GM18858 (cell line): Measurements from ENCODE around the gene TMTC1.

Experiments used
- ATAC-seq: cut with Tn5 transposase; IDR thresholded peaks from one replicate; pipeline ENCODE4 v1.9.1; 2021; ENCODE audit not compliant: unreplicated experiment

TMTC1 gene

DNA sequence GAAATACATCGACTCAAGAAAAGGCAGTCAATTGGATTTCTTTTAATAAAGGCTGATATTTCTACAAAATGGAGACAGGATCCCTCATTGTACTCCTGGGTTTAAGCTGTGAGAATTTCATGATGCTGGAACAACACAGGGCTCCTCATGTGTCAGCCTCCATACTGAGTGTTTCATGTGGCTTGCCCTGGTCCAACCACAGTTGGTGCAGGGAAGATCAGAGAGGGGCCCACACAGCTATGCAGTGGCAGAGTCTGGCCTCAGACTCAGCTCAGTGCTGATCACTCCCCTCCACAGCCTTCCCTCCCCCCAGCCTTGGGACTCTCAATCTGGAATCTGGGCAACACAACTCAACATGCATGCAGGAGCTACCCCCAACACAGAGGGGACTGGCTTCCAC, 163.7 kb downstream of the TMTC1 start:
- no peak for ATAC-seq

DNA sequence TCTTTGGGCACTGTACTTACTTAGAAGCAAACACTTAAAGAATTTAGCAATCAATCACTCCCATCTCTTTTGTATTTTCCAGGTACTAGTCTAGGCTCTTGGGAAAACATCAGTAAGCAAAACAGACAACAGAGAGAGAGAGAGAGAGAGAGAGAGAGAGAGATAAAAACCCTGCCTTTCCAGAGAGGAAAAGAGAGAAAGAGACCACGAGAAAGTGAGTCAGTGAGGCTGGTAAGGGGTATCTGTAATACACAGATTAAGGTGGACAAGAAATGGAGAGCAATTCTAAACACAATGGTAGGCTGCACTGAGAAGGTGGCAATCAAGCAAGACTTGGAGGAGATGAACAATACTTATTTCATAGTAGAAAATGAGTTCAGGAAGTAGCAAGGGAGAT, 166.3 kb downstream of the TMTC1 start:
- ATAC-seq: no peak

GRCh38 chr12:29616664-29617406, 166.9 kb downstream of the TMTC1 start:
- ATAC-seq: no peak

DNA sequence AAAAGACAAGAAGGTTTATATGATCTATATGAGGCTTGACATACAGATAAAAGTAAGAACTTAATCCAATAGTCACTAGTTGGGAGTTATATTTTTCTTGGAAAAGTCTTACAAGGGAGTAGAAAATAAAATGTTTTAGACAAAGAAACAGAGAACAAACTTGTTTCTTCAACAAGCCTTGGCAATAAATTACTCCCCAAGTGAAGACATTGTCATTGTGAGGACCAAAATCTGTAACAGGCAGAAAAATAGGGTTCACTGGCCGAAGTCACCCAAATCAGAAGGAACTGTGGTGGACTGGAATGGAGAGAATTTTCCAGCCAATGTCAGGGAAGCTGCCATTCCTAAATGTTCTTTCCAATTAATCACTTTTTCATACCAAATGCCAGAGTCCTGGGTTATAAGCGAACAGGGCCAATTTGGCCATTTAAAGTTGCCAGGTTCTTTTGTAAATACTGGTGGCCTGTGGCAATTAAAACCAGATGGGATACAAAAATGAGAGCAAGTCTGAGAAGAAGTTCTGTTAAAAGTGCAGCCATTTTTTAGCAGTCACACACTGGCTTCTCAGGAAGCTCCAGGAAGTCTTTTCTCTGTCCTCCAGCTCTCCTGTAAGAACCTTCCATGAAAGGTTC, 168.9 kb downstream of the TMTC1 start:
- no peak for ATAC-seq

- no peak for ATAC-seq
Measured at GRCh38 chr12:29612912-29613311, 170.8 kb downstream of the TMTC1 start.

DNA sequence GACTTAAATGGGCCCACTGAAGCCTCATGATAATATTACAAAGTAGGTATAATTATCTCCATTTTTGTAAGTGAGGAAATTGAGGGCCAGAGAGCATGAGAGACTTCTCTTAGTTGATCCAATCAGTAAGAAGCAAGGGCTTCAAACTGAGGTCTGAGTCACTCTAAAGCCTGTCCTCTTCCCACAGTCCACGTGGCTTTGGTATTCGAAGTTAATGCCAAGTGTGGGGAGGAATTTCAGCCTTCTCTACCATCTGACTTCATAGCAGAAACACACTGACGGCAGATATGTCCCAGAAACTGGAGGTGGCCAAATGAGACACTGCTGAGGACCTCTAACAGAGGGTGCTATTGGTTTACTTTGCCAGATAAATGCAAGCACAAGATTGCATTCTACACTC, 171.8 kb downstream of the TMTC1 start:
- no peak for ATAC-seq

DNA sequence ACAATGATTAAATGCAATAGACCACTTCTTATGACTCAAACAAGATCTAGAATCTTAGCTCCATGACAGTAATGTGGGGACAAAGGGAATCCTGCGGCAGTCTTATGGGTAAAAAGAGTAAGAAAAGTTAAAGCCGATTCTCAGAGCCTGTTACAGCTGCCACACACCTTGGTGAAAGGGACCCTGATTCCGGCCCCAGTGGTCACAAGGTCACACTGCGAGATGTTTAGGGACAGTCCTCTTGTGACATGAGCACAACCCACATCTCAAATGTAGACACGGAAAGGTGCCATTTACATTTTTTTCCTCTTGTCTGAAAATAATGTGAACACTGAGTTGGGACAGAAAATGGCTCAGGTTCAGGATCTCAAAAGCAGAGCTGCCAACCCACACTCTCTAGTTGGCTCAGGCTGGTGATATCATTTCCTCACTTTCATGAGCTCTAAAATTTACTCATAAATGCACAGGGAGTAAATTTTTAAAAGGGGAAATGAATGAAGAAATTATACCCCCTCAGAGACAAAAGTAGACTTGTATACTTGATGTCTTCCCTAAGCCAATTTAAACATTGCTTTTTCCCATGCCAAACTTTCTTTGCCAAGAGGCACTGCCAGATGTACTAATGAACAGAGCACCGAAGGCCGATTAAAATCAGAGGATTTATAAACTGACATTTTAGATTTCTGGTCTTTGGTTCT, 173.1 kb downstream of the TMTC1 start:
- no peak for ATAC-seq

DNA sequence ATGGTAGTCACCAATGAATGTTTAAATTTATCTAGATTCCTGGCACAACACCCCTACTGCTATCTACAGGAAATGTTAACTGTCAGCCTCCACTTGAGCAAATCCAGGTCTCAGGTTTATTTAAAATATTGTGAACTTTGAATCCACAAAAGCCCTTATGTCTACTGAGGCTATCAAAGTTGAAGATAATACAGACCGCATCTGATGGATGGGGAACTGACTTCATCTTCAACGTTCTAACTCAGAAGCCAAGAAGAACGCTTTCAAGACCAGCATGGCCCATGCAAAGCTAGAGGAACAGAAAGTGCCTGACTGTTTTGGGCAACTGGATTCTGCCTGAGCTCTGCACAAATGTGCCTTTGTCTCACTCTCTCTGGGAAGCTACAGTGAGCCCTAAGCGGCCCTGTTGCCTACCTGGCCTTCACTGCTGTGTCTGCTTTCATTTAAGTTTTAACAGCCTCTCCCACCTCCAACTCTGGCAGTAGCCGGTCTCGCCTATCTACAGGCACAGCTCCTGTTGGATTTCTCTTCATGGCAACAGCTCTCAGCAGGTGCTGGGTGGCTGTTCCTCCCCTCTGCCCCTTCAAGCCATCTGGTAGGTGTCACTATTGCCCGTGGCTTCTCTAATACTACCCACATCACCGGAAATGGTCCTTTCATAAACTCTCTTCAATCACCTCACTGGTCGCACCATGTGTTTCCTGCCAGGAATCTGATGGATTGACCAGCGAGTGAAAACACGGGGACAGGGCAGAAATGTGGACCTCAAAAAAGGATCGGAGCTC, 174.1 kb downstream of the TMTC1 start:
- ATAC-seq: no peak

DNA sequence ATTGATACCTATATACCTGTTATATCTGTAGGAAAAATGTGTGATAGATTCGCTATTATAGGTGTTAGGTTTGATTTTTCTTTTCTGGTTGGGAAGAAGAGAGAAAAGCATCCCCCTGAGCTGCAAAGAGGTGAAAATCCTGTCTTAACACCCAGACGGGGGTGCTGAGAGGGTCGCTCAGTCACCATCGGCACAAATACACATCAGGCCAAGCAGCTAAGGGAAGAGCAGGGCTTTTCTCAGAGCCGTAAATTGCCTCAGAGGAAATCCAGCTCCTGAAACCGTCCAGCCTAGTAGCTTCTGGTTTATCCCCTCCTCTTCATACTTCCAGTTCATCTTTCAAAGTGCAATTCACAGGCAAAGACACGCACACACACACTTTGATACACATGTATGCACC, 175.2 kb downstream of the TMTC1 start:
- ATAC-seq: no peak

DNA sequence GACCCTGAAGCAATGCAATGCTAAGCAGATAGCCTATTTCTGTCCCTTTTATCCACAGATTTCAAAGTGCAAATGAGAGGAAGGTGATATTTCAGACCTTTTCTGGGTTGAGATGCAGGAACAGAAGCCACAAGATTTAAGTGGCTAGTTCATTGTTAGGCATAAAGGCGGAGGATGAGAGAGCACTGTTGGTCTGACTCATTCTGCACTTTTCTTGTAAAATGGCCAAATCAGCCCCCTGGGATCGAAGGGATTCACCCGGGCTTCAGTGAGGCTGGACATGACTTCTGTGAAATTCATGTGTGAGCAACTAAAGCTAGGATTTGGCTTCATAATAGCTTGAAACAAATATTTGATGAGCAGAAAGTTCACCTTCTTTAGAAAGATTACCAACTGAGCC, 184.4 kb downstream of the TMTC1 start:
- ATAC-seq: no peak

- no peak for ATAC-seq
Measured at GRCh38 chr12:29595071-29595755, 188.5 kb downstream of the TMTC1 start.

GRCh38 chr12:29593001-29593400, 190.7 kb downstream of the TMTC1 start:
- ATAC-seq: no peak

DNA sequence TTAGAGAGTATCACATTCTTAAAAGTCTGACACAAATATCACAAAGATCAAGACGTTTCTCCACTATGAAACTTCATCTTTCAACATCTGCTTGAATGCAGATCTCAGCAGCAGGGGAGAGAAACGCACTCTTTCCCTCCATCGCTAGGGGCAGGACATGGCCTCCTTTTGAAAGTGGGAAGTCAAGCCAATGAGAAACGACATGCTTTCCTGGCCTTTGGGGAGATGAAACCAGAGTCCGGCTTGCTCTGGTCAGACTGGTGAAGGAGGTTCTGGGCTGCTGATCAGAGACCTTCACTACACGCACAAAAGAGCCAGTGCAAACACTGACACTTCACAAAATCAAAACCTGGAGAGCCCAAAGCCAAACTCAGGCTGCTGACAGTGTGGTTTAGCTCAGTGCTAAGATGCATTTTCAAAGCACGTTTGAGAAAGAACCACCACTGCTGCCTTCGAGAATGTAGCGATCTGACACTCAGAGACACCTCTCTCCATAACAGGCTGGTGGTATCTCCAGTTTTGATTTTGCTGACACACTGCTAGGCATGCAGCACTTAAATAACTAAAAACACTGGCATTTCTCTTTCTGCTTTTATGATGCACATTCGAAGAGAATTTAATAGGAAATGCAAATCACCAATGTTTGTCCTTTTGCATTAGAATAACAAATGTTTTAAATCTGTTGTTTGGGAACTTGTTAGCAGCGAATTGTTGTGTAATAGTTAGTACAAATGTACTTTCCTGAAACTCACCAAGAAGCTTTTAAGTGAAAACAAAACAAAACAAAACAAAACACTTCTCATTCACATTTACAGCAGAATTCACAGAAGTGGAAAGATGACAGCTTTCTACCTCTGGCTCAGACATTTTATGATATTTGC, 192.4 kb downstream of the TMTC1 start:
- no peak for ATAC-seq

- ATAC-seq: no peak
Measured at GRCh38 chr12:29589851-29590250, 193.9 kb downstream of the TMTC1 start.

DNA sequence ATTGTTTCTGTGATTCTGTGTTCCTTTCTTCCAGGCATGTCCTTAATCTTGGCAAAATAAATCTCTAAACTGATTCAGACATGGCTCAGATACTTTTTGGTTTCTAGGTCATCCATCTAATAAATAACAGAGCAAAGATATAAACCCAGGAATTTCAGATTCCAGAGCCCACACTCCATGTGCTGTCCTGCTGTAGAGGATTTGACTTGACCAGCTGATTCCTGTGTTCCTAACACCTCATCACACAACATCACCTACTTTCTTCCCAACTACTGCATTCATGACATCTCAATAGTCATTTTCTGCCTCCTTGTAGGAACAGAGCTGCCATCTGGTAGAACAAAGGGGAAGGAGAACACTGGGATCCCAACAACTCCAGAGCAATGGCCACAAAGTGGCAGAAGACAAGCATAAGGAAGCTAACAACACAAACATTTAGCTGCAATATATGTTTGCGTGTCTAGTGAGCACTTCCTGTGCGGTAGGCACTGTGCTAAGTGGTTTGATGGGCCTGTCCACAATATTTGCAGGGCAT, 194.4 kb downstream of the TMTC1 start:
- no peak for ATAC-seq

DNA sequence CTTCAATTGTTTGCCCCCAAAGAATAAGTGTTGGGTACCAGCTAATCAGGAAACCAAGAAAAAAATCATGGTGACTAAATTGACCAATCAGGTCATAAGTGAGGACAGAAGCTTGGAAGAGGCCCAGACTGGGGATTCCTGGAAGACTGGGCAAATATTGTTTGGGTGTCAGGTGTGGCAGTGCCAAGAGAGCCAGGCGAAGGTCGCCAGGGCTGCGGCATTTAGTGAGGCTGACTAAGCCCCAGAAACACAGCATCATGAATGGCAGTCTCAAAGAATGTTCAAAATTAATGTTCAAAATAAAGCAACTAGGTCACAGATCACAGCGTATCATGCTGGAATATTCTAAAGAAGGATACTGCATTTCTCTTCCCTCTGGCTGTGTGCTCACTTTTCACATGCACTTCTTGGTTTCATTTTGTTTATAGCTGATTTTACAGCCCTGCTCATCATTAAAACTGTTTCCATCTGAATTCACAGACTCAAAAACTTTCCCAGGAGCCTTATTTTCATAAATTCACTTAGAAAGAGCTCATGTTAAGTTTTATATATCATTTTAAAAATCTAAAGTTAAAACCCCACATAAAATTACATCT, 201.0 kb downstream of the TMTC1 start:
- no peak for ATAC-seq

- ATAC-seq: no peak
Measured at GRCh38 chr12:29582146-29582545, 201.6 kb downstream of the TMTC1 start.

DNA sequence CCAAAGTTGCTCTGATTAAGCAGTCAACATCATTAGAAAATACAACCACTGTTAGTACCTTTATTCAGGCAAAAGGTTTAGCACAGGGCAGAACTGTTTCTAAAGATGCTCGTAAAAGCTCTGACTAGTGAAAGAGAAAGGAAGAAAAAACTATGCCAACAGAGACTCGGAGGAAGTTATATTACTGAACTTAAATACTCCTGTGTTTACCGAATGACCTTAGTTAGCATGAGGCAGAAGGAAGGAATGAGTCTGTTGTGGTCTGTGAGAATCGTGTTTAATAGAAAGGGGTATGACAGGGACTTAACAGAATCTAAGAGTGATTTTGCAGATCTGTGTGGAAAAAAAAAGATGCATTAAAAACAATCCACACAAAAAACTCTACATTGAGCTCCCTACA, 202.1 kb downstream of the TMTC1 start:
- no peak for ATAC-seq

DNA sequence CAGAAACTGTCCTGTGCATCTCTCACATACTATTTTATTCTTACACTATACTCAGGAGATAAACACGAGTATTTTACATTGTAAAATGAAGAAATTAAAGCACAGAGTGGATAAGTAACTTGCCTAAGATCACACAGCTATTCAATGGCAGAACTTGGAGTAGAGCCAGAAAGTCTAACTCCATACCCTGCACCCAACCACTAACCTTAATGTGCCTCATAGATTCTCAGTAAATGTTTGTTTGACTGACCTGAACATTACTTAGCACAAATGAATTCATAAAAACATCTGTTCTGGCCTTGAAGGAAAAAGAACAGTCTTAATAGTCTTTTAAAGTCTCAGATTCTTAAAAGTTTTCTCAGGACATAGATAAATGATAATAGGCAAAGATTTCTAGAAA, 202.8 kb downstream of the TMTC1 start:
- no peak for ATAC-seq
